ENCODE results near the gene GPR137B. TPM values are rescaled to one million over a fixed set of nuclear protein-coding genes. Genes with fewer than 3 reads are reported as not detected.

The GPR137B gene
- total and polyA plus RNA-seq, 7 donors, result 0.60 to 1.9 (median 1.5) TPM

DNA sequence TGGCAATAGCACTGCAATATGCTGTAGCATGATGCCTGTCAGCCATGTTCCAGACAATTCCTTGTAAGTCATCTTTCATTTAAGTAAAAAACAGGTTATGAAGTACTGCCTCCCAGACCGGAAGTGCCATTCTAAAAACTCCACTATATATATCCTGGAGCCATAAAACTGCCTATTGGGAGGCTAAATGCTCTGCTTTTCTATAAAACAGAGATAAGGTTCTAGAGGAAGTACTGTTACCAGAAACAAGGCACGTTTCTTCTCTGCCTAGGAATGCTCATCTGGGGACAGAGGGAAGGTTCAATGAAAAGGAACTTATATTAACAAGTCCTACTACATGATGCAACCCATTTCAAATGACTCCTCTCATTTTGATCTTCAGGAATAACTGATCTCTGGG, 66.8 kb downstream of the GPR137B start:
- ATAC-seq, result no peak
- Histone ChIP-seq H3K4me1 (no peaks in the 10 kb centered on the region), H3K27me3 (ENCODE audit: insufficient read depth in 3 of 3, low read length in 2 of 3) (no peaks in the 10 kb centered on the region), H3K9me3 (no peaks in the 10 kb centered on the region), H3K36me3 (ENCODE audit: insufficient read depth in 1 of 2, low read depth in 1 of 2) (no peaks in the 10 kb centered on the region), H3K27ac (no peak overlapping the region), H3K4me3 (no peak overlapping the region)
- no peak for DNase-seq
- 54 to 69% (median 59%) methylated on average over 2 of the region's 2 CpGs for WGBS, 3 donors
- intact Hi-C loops (cut with DNase I), result no loop called here
- TF ChIP-seq, protein P1, sequence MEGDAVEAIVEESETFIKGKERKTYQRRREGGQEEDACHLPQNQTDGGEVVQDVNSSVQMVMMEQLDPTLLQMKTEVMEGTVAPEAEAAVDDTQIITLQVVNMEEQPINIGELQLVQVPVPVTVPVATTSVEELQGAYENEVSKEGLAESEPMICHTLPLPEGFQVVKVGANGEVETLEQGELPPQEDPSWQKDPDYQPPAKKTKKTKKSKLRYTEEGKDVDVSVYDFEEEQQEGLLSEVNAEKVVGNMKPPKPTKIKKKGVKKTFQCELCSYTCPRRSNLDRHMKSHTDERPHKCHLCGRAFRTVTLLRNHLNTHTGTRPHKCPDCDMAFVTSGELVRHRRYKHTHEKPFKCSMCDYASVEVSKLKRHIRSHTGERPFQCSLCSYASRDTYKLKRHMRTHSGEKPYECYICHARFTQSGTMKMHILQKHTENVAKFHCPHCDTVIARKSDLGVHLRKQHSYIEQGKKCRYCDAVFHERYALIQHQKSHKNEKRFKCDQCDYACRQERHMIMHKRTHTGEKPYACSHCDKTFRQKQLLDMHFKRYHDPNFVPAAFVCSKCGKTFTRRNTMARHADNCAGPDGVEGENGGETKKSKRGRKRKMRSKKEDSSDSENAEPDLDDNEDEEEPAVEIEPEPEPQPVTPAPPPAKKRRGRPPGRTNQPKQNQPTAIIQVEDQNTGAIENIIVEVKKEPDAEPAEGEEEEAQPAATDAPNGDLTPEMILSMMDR (IDR thresholded peaks at IDR 0.05), result no peak

DNA sequence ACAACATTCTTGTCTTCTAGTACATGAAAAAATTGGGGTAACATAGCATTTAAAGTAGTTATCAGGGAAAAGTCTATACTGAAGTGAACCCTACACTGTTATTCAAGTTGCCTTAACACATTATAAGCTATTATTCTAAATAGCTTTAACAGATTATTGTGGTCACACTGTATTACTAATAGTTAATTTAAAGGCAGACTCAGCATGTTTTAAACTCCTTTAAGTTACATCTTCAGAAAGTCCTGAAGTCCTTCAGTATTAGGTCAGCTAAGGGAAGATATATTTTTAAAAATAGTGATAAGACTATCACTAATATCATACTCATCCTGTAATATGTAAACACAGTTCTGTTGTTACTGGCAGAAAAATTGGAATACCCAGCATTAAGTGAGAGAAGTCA, 67.4 kb downstream of the GPR137B start:
- TF ChIP-seq, protein P1 (IDR thresholded peaks at IDR 0.05), result no peak

DNA sequence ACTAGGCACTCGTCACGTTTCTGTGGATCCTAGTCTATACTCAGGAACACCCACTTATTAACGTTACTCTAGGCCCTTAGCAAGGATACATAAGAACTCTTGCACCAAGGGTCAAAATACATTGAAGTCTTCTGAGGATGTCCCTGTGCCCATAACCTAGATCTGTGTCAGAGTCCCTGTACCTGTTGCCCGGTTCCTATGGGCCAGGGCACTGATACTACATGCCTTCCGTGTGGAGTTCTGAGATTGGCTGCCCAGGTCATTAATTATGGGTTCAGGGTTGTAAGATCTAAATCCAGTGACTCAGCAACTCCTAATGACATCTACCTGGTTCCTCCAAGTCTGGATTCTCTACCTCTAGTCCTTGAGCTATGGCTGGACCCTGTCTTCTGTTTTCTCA, 69.5 kb downstream of the GPR137B start:
- ATAC-seq, result no peak
- Histone ChIP-seq H3K4me1 (no peaks in the 10 kb centered on the region), H3K27me3 (ENCODE audit: insufficient read depth in 3 of 3, low read length in 2 of 3) (no peaks in the 10 kb centered on the region), H3K9me3 (no peaks in the 10 kb centered on the region), H3K4me3 (no peak overlapping the region), H3K27ac (no peak overlapping the region), H3K36me3 (ENCODE audit: insufficient read depth in 1 of 2, low read depth in 1 of 2) (peaks cover 0 to 15% of the 10 kb centered on the region in 2 donors)
- DNase-seq, result no peak
- 96 to 97% (median 96%) methylated on average over 5 of the region's 5 CpGs for WGBS, 3 donors
- TF ChIP-seq, protein P1 (IDR thresholded peaks at IDR 0.05), result no peak
- intact Hi-C loops (cut with DNase I), result no loop called here

More for the DNA sequence above, 67.4 kb downstream of the GPR137B start:
- H3K27me3 ChIP-seq (ENCODE audit: insufficient read depth in 3 of 3, low read length in 2 of 3), result no peaks in the 10 kb centered on the region
- no peaks in the 10 kb centered on the region for H3K9me3 ChIP-seq
- H3K27ac ChIP-seq, result no peak overlapping the region
- no peaks in the 10 kb centered on the region for H3K36me3 ChIP-seq (ENCODE audit: insufficient read depth in 1 of 2, low read depth in 1 of 2)
- intact Hi-C loops (cut with DNase I), result no loop called here
- no peak overlapping the region for H3K4me3 ChIP-seq
- ATAC-seq (no peak), DNase-seq (no peak)
- no peaks in the 10 kb centered on the region for H3K4me1 ChIP-seq

DNA sequence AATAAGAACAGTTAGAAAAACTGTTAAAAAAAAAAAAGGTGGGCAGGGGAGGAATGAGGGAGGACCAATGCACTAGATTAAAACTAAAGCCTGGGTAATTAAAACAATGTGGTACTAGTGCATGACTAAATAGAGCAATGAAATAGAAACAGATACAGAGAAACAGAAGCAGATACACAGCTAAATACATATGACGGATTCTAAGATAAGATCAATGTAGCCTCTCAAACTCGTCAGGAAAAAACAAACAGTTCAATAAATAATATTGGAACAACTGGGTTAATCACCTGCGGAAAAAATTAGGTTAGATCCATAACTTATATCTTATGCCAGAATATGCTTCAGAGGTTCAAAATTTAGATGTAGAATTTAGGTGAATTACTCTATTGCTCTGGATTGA, 71.2 kb downstream of the GPR137B start:
- 84 to 96% (median 95%) methylated on average over 3 of the region's 3 CpGs for WGBS, 3 donors
- DNase-seq (no peak), ATAC-seq (no peak)
- H3K27ac ChIP-seq, result no peak overlapping the region
- no peak overlapping the region for H3K4me3 ChIP-seq
- no peaks in the 10 kb centered on the region for H3K27me3 ChIP-seq (ENCODE audit: insufficient read depth in 3 of 3, low read length in 2 of 3)
- intact Hi-C loops (cut with DNase I), result no loop called here
- TF ChIP-seq, protein P1 (IDR thresholded peaks at IDR 0.05), result no peak
- H3K36me3 ChIP-seq (ENCODE audit: insufficient read depth in 1 of 2, low read depth in 1 of 2), result peaks cover 0 to 26% of the 10 kb centered on the region in 2 donors
- H3K4me1 ChIP-seq, result no peaks in the 10 kb centered on the region
- H3K9me3 ChIP-seq, result no peaks in the 10 kb centered on the region

DNA sequence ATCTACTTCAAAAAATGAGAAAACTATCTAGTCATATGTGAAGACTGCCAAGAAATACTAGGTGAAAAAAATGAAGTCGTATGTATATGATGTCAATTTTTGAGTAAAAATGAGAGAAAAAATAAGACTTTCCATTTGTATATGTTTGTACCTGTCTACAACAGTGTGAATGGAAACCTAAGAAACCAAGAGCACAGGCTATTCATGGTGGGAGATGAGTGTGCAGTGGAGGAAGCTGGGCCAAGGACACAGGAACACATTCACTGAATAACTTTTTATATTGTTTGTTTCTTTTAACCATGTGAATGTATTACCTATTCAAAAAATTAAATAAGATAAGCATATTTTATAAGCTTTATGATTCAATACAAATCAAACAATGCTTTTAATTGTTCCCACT, 72.4 kb downstream of the GPR137B start:
- DNase-seq (no peak), ATAC-seq (no peak)
- intact Hi-C loops (cut with DNase I), result no loop called here
- Histone ChIP-seq H3K9me3 (no peaks in the 10 kb centered on the region), H3K4me3 (no peak overlapping the region), H3K4me1 (no peaks in the 10 kb centered on the region), H3K36me3 (ENCODE audit: insufficient read depth in 1 of 2, low read depth in 1 of 2) (peaks cover 0 to 33% of the 10 kb centered on the region in 2 donors), H3K27me3 (ENCODE audit: insufficient read depth in 3 of 3, low read length in 2 of 3) (no peaks in the 10 kb centered on the region), H3K27ac (no peak overlapping the region)
- 82 to 100% (median 93%) methylated on average over 1 of the region's 1 CpG for WGBS, 3 donors
- TF ChIP-seq, protein P1 (IDR thresholded peaks at IDR 0.05), result no peak
